GM19240 (cell line): ENCODE measurements around the gene TMEM272.

Experiments
- DNase-seq: peaks from one replicate; pipeline ENCODE4 v3.0.0; 2011; ENCODE audit warnings: low spot score; ENCODE audit not compliant: insufficient read length

Gene TMEM272

DNA sequence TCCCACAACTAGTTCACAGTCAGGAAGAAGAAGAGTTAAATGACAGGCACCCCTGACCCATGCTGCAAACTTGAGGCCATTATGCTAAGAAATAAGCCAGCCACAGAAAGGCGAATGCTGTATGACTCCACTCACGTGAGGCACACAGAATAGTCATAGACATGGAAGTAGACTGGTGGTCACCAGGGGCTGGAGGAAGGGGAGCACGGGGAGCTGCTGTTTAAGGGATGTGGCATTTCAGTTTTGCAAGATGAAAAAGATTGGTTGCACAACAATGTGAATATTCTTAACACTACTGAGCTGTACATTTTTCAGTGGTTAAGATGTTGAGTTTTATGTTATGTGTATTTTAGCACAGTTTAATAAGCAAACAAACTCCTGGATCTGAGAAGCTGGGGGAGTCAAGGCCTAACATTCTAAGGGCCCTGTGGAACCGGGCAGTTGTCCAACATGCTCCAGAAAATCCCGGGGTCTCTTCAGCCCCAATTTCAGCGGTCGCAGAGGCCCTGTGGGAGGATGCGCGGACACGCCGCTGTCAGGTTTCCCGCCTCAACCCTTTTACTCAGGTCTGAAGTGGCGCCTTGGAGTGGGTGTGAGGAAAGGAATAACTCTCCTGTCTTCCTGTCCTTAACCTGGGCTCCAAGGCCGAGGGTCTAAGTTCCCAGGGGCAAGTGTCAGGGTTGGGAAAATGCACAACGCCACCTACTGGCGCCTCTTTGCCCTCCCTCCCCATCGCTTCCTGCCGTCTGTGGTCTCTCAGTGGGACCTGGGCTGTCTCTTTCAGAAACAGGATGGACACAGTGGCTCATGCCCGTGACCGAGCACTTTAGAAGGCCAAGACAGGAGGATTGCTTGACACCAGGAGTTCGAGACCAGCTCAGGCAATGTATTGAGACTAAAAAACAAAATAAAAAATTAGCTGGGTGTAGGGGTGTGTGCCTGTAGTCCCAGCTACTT is 4.4 kb upstream of the TMEM272 start:
- peak; percentile 34 for DNase-seq

- no peak for DNase-seq
Observed at GRCh38 chr13:51848674-51849073, 3.7 kb upstream of the TMEM272 start.

DNA sequence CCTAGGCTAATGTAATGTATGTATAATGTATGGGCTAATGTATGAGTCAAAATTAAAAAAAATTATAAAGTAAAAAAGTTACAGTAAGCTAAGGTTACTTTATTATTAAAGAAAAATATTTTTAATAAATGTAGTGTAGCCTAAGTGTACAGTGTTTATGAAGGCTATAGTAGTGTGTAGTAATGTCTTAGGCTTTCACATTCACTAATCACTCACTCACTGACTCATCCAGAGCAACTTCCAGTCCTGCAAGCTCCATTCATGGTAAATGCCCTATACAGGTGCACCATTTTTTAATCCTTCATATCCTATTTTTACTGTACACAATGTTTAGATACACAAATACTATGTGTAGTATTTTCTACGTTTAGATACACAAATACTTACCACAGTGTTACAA is 1.8 kb upstream of the TMEM272 start:
- DNase-seq = no peak

GRCh38 chr13:51845574-51846318 is 769 bp upstream of the TMEM272 start:
- no peak for DNase-seq

DNA sequence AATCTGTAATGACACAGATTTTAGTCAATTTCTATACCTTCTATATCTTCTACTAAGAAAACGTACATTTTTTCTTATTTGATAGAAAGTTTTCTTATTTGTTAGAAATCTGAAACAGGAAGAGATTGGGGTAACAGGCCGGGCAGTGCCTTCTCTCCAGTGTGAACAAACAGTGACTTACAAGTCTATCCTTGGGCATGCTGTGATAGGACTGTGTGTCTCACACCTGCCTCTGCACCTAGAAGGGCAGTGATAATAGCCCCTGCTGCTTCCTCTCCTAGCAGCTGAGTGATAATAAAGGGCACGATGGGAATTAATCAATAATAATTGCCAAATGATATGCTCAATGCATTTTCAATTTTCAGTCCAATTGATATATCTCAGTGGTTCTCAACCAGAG is 1.4 kb downstream of the TMEM272 start:
- DNase-seq = no peak

DNA sequence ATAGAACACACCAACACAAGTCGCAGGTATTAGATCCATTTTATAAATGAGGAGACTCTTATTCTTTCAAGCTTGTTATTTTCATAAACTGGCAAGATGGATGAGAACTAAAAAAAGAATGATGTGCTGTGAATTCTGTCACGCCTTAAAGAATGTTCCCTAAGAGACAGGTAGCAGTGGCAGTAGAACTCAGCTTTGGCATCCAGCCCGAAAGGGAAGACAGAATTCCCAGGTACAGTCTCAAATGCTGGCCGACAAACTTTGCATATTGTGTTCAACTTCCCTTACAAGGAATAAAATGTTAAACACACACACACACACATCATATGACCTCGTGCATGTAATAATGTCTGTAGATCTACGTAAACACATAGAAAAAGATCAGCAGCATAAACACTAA is 3.2 kb downstream of the TMEM272 start:
- no peak for DNase-seq

DNA sequence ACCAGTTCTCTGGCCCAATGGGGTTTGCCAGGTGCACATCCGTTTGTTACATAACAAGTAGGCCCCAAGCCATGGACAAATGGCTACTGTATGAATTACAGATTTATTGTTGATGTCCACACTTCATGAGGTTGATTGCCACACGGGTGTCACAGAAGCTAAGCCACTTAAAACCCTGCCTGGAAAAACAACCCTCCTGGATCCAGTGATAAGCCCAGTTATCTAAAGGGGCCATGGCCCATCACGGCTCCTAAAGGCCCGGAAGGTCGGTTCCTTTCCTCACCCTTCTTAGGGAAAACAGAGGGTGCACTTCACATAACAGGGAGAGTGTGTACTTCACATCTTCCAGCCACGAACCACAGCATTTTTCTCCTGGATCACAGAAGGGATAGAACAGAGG is 4.1 kb downstream of the TMEM272 start:
- DNase-seq = no peak

GRCh38 chr13:51839711-51840540 is 5.1 kb downstream of the TMEM272 start:
- no peak for DNase-seq

DNA sequence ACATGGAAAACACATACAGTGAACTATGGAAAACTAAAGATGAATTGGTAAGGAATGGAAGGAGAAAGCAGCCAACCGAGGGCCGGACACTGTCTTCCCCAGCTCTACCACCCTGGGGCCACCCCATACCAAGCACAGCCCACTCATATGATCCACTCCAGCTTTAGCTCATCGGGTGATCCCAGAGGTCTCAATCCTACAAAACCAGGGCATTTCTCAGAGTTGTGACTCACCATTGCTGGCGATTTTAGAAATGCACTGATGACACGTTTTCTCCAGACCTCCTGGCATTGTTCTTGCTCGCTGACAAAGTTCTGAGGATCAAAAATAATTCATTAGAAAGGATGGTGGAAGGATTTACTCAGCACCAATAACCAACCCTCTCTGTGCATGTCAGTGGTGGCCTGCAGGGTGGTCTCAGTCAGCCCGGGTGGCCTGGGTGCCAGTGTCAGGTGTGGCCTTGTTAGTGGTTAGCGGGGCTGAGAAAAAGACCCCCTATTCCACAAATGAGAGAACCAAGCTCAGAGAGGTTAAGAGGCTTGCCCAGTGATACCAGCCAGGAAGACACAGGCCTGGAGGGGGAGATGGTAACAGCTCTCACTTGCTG is 6.6 kb downstream of the TMEM272 start:
- no peak for DNase-seq

DNA sequence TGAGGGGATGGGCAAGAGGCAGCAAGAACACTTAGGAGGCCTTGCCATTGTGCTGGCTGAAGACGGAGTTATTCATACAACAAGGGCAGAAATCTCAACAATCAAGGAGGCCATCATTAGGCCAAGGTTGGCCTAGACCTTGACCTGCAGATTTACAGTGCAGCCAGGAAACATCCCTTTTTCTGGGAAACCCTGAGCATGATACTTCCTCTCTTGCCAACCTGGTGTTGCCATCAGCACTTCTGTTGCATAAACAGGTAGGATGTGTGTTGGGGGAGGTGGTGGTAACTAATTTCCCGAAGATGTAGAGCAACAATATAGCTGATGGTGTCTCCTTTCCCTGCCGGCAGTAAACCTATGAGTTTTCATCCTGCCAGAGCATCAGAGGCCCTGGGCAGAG is 8.0 kb downstream of the TMEM272 start:
- DNase-seq = no peak

DNA sequence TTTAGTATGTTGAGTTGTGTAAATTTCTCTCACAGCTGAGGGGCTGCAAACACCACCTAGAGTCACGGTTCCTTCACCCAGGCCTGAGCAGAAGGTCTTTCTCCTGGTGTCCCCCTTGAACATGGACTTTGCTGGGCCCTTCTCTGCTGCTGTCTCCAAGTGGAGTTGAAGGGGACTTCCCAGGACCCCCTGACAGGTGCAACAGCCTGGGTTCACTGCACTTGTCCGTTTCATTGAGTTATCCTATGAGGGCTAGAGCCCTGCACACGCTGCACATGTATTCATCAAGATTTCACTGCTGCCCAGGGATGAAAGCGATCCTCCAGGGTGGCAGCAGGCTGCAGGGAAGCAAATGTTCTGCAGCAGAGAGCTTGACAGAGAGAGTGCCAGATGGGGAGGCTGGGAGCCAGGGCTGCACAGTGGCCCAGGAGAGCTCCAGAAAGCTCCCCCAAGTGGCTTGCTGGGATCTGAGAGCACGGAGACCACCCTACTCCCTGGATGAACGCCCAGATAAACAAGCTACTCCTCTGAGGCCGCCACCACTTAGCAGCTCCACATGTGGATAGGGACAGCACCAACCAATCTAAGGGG is 10.3 kb downstream of the TMEM272 start:
- DNase-seq = no peak

- DNase-seq = no peak
Observed at GRCh38 chr13:51833980-51834379, 11.0 kb downstream of the TMEM272 start.

GRCh38 chr13:51832471-51833152 is 12.4 kb downstream of the TMEM272 start:
- no peak for DNase-seq

- no peak for DNase-seq
Observed at GRCh38 chr13:51831519-51831918, 13.5 kb downstream of the TMEM272 start.

- DNase-seq = no peak
Observed at GRCh38 chr13:51829568-51829899, 15.4 kb downstream of the TMEM272 start.

GRCh38 chr13:51828730-51829567 is 16.0 kb downstream of the TMEM272 start:
- no peak for DNase-seq

GRCh38 chr13:51827254-51827653 is 17.7 kb downstream of the TMEM272 start:
- DNase-seq = no peak

GRCh38 chr13:51826606-51827005 is 18.4 kb downstream of the TMEM272 start:
- no peak for DNase-seq

DNA sequence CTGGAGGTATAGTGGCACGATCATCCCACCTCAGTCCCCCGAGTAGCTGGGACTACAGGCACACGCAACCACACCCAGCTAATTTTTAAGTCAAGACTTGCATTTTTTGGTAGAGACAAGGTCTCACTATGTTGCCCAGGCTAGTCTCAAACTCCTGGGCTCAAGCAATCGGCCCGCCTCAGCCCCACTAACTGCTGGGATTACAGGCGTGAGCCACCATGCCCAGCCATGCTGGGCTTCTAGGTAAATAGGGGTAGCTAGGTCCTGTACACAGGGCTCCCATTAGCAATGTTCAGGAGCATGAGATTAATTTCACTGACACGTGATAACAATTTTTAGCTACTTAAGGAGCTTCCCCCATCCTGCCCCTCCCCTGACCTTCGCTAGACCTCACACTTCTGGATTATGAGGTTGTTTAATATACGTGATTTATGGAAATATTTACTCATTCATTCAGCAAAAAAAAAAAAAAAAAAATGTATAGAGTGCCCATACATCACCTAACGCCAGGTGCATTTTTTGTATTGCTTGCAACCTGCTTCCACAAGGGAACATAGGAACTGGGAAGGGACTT is 19.2 kb downstream of the TMEM272 start:
- DNase-seq = no peak
